Left renal cortex interstitium (tissue), 4 donors: ENCODE results near the gene ITGA2B. TPM values are rescaled to one million over a fixed set of nuclear protein-coding genes. Genes with fewer than 3 reads are reported as not detected.

Experiments
- DNase-seq, 4 donors: peaks; one replicate each; pipeline ENCODE4 v3.0.0-alpha.2; 2013; ENCODE audit warnings: low read depth in 4 of 4, low spot score in 2 of 4, missing footprints in 1 of 4
- polyA plus RNA-seq, 4 donors: library from polyadenylated mRNA; unstranded; fragments of 120-200 nt; gene quantifications; one replicate each; pipeline ENCODE4 v1.2.1, GENCODE V29; 2013; ENCODE audit not compliant: insufficient read length in 4 of 4

The ITGA2B gene
- polyA plus RNA-seq = 1 to 10 TPM; 4.6 to 9.1 (median 5.3) TPM

GRCh38 chr17:44389281-44389680 is at the start of gene ITGA2B:
Gene ITGA2B, minus strand, starts transcription at chr17:44389649. Its CDS starts 176 bp downstream, at chr17:44389473.
- DNase-seq = no peak

- no peak for DNase-seq
Measured at GRCh38 chr17:44439168-44439567, 49.7 kb upstream of the ITGA2B start.

- no peak for DNase-seq
Measured at GRCh38 chr17:44438636-44439035, 49.2 kb upstream of the ITGA2B start.

GRCh38 chr17:44436336-44436735 is 46.9 kb upstream of the ITGA2B start:
- DNase-seq = no peak

GRCh38 chr17:44432254-44433157 is 43.1 kb upstream of the ITGA2B start:
- DNase-seq = no peak

- DNase-seq = no peak
Measured at GRCh38 chr17:44424828-44425461, 35.5 kb upstream of the ITGA2B start.

GRCh38 chr17:44417553-44417952 is 28.1 kb upstream of the ITGA2B start:
- DNase-seq = no peak

GRCh38 chr17:44416558-44417289 is 27.3 kb upstream of the ITGA2B start:
- DNase-seq = no peak

GRCh38 chr17:44414394-44415155 is 25.1 kb upstream of the ITGA2B start:
- no peak for DNase-seq

- DNase-seq = no peak
Measured at GRCh38 chr17:44409309-44410028, 20.0 kb upstream of the ITGA2B start.

GRCh38 chr17:44408786-44409185 is 19.3 kb upstream of the ITGA2B start:
- no peak for DNase-seq

GRCh38 chr17:44402564-44403172 is 13.2 kb upstream of the ITGA2B start:
- no peak for DNase-seq

- no peak for DNase-seq
Measured at GRCh38 chr17:44400226-44400847, 10.9 kb upstream of the ITGA2B start.

- no peak for DNase-seq
Measured at GRCh38 chr17:44398692-44399691, 9.5 kb upstream of the ITGA2B start.

- DNase-seq = no peak
Measured at GRCh38 chr17:44397479-44398440, 8.3 kb upstream of the ITGA2B start.

GRCh38 chr17:44396946-44397345 is 7.5 kb upstream of the ITGA2B start:
- DNase-seq = no peak

GRCh38 chr17:44394833-44395232 is 5.4 kb upstream of the ITGA2B start:
- no peak for DNase-seq
